Bone marrow (tissue), 2 donors: ENCODE results near the gene LRPAP1.

ENCODE experiments used
- DNase-seq, 2 donors: peaks; one replicate each; lab custom pipeline; 2025; lab: John Stamatoyannopoulos, UW

Gene LRPAP1

DNA sequence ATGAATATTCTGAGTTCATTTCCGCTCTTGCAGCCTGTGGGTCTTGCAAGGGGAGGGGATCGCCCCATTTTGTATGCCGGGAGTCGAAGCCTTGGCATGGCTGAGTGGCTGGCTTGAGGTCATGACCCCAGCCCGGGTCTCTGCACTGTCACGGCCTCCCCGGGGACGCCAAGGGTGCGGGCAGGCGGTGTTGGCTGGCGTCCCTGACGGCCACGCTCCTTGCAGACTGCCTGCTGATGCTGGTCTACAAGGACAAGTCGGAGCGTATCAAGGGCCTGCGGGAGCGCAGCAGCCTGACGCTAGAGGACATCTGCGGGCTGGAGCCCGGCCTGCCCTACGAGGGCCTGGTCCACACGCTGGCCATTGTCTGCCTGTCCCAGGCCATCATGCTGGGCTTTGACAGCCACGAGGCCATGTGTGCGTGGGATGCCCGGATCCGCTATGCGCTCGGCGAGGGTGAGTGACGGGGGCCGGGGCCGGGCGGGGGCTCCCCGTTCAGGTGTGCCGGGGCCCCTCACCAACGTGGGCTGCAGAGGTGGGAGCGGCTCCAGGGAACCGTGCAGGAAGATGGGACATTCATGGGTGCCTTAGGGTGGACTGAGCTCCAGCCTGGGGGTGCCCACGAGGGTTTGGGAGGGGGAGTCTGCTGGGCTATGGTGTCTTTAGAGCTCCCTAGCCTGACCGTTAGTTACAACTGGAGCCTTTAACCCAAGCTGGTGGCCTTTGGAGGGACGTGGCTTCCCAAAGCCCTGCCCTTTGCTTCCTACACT lies 58.9 kb downstream of the LRPAP1 start:
- no peak for DNase-seq

- DNase-seq = no peak
Measured at GRCh38 chr4:3472411-3473141, 59.6 kb downstream of the LRPAP1 start.

- DNase-seq = no peak
Measured at GRCh38 chr4:3471886-3472285, 60.3 kb downstream of the LRPAP1 start.

GRCh38 chr4:3471098-3471760 lies 61.0 kb downstream of the LRPAP1 start:
- DNase-seq = no peak

GRCh38 chr4:3470244-3471097 lies 61.8 kb downstream of the LRPAP1 start:
- DNase-seq = no peak

GRCh38 chr4:3469386-3470243 lies 62.6 kb downstream of the LRPAP1 start:
- DNase-seq = no peak

DNA sequence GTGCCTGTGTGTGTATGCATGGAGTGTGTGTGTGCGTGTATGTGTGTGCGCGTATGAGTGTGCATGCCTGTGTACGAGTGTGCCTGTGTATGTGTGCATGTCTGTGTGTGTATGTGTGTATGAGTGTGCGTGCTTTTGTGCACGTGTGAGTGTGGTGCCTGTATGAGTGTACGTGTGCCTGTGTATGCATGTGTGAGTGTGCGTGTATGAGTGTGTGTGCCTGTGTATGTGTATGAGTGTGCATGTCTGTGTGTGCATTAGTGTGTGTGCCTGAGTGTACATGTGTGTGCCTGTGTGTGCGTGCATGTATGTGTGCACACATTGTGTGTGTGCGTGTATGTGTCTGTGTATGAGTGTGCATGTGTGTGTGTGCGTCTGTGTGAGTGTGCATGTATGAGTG lies 63.4 kb downstream of the LRPAP1 start:
- DNase-seq = no peak

DNA sequence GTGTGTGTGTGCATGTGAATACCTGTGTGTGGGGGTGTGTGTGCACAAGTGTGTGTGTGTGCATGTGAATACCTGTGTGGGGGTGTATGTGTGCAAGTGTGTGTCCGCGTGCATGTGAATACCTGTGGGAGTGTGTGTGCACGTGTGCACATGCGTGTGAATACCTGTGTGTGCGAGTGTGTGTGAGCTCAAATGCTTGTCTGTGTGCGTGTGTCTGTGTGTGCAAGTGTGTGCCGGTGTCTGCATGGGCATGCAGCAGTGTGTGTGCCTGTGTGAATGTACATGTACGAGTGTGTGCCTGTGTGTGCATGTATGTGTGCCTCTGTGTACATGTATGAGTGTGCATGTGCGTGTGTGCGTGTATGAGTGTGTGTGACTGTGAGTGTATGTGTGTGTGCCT lies 64.1 kb downstream of the LRPAP1 start:
- DNase-seq = no peak

DNA sequence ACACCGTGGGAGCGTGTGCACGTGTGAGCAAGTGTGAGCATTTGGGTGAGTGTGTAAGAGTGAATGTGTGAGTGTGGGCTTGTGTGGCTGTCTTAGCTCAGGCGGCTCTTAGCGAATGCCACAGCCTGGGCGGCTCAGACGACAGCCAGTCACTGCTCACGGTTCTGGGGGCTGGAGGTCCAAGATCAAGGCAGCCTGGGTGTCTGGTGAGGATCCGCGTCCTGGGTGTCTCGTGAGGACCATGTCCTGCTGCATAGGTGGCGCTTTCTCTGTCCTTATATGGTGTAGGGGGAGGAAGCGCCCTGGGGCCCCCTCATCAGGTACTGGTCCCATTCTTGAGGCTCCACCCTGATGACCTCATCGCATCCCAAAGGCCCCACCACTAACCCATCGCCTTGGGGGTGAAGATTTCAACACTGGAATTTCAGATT lies 64.6 kb downstream of the LRPAP1 start:
- no peak for DNase-seq

- no peak for DNase-seq
Measured at GRCh38 chr4:3466691-3467600, 65.3 kb downstream of the LRPAP1 start.

DNA sequence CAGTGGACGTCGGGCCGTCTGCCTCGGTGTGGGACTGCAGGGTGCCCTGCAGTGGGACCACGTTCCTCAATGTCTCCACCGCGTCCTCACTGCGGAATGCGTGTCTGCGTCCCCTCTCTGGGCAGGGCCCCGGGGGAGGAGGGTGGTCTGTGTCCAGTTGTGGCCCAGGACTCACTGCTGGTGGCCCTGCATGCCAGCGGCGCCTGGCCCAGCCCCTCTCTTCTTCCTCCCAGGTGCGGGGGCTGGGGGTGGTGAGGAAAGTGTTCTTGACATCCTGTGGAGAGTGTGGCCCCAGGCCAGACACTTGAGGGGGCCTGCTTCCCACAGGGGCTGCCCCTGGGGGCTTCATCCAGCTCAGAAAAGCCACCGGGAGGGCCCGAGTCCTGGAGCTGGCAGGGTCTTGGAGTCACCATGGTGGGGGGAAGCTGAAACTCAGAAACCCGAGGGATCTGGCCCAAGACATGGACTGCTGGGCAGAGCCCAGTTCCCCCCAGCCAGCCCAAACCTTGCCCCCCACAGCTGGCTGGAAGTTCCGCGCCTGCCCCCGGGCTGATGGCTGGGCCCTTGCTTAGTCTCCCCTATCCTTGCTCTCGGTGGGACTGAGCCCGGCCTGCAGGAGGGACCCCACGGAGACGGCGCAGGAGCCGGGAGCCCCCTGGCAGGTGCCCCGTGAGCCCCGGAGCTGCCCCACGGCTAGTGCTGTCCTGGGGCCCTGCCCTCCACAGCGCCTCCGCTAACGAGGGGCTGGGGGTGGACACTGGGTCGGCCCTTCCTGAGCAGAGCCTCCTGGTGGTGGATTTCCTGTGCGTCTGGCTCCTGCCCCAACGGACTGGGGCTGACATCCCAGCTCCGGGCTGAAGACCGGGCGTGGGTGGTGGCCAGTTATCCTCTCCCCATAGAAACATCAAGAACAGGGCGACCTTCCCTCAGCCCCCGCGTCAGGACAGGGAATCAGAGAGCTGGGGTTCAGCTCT lies 66.2 kb downstream of the LRPAP1 start:
- DNase-seq = no peak

DNA sequence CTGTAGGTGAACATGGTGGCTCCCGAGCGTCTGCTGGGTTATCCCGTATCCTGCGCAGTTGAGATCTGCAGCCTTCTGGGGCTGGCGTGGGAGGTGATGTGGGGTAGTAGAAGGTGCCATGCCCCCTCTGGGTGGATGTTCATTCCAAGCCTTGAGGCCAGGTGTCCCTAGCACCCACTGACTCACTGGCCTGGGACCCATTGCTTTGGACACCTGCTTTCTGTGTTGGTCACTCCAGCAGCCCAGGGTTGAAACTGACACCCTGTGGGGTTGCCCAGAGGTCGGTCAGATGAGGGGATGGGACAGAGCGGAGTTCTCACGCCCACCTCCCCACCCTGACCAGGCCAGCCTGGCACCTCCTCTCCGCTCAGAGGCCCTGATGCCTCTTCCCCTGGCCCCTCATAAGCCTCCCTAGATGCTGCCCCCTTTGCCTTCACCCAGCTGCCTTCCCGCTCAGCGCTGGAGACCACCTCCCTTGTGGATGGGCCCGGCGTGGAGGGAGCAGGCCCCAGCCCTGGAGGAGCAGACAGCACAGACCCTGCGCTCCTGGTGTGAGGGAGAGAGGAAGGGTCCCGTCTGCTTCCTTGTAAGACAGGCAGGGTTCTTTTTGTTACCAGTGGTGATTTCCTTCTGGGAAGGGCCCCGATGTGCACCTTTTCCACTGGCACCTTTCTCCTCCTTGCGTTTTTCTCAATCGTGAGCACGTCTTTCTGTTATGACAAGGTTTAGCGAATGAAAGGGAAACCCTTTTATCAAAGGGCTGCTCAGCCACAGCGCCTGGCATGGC lies 67.1 kb downstream of the LRPAP1 start:
- no peak for DNase-seq

DNA sequence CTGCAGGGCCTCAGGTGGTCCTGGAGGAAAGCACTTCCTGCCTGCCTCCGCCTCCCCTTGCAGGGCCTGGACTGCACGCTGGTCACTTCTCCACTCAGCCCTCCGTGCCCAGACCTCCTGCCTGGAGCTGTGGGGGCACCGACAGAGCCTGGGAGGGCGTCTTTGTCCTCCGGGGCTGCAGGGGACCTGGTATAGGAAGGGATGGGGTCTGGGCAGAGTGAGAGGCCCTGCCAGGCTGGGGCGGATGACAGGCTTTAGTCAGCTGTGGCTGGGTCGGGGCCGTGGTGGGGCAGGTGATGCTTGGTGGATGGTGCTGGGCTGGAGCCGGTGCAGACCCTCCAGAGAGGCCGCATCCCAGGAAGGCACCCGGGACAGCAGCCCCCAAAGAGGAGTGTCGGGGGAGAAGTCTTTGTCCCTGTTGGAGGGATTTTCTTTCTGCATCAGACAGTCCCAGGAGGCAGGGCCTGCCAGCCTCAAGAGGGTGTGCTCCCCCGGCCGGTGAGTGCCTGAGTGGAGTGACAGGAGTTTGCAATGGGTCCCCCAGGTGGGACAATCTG lies 67.8 kb downstream of the LRPAP1 start:
- no peak for DNase-seq

DNA sequence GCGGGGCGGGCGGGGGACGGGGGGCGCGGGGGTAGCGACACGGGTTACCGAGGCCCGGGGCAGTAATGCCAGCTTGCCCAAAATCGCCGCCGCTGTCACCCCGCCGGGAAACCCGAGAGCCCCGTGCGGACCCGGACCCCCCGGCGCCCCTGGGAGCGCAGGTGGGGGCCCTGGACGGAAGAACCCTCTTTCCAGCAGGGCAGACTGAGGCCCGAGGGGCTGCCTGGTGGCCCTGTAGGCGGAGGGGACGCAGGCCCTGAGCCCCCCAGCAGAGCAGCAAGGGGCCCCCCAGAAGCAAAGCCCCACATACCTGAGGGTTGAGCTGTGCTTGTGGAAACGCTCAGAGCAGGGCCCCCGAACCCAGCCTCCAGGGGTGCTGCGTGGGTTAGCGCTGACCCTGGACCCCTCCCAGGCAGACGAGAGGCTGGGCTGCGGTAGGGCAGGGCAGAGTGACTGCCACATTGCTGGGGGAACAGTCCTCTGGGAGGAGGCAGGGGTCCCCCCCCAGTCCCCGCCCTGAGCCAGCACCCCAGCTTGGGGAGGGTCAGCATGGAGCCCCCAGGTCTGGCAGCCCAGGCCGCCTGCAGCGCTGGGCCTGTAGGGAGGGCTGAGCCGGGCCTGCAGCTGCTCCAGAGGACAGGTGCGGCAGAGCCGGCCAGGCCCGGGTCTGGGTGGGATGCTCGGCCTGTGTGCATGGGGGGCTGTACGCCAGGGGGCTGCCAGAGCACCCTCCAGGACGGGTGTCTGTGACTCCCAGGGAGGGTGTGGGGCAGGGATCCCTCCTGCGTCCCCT lies 68.5 kb downstream of the LRPAP1 start:
- DNase-seq = no peak

DNA sequence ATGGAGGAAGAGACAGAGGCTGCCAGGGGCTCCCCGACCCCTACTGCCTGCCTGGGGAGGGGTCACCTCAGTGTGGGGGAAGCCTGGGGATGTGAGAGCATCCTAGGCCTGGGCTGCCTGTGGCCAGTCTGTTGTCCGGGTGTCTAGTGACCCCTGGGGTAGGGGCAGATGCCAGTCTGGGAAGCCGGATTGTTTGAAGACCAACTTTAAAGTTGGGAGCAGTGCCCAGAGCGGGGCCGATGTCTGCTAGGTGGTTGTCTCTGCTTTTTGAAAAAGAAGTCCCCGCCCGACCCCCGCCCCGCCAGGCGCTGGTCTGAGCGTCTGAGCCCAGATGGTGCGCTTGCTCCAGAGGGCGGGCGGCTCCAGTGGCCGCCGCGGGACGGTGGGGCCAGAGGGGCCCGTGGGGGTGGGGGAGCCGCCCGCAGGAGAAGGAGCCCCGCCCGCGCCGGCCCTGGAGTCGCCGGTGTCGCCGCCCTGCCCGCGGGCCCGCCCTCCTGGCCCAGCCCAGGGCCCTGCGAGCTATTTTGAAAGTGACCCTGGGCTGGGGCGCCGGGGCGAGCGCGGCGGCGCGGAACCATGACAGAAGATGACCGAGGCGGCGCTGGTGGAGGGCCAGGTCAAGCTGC lies 69.3 kb downstream of the LRPAP1 start, which contains the start of gene DOK7:
TSS of gene DOK7 (plus strand) at position 517 of the 626 bp plus-strand sequence. CDS start at position 587, 70 bp downstream.
- DNase-seq = no peak

- no peak for DNase-seq
Measured at GRCh38 chr4:3462321-3462789, 69.9 kb downstream of the LRPAP1 start.
